ENCODE data around the gene PRND. TPM values are rescaled to one million over a fixed set of nuclear protein-coding genes. Genes with fewer than 3 reads are reported as not detected.

Gene PRND
- polyA plus RNA-seq, 1 donor (not counting 4 experiments of a cell fraction or from before 2014, with no cell fraction given): not detected

- Histone ChIP-seq H3K27ac (ENCODE audit: control insufficient read depth, insufficient read depth, low read length) (no peak overlapping the region), H3K9me1 (ENCODE audit: control insufficient read depth, extremely low read depth, insufficient read depth, low read length) (peaks cover 2% of the 10 kb centered on the region), H3K36me3 (ENCODE audit: control insufficient read depth in 2 of 2, extremely low read depth in 1 of 2, insufficient read depth in 2 of 2, low read length in 2 of 2) (no peaks in the 10 kb centered on the region), H3K79me2 (ENCODE audit: control insufficient read depth, insufficient read depth, low read length) (no peaks in the 10 kb centered on the region), H3K4me2 (ENCODE audit: control insufficient read depth, extremely low read depth, insufficient read depth, low read depth, low read length) (no peak overlapping the region), H3K4me1 (ENCODE audit: control insufficient read depth, extremely low read depth, insufficient read depth, low read length) (peaks cover 17% of the 10 kb centered on the region), H3K9ac (ENCODE audit: control insufficient read depth, extremely low read depth, insufficient read depth, low read length) (no peak overlapping the region), H2AFZ (ENCODE audit: control insufficient read depth, low read length) (no peak overlapping the region), H3K27me3 (ENCODE audit: control insufficient read depth, extremely low read depth, insufficient read depth, low read length) (no peaks in the 10 kb centered on the region), H3K9me3 (ENCODE audit: control insufficient read depth, low read depth, low read length) (no peaks in the 10 kb centered on the region), H4K20me1 (ENCODE audit: control insufficient read depth, extremely low read depth, insufficient read depth, low read length) (peaks cover 6% of the 10 kb centered on the region), H3K4me3 (ENCODE audit: control insufficient read depth in 2 of 3, extremely low read depth in 1 of 3, insufficient read depth in 2 of 3, low read depth in 1 of 3, low read length in 3 of 3) (no peak overlapping the region)
- DNase-seq (ENCODE audit: low read depth, low spot score) (no peak), FAIRE-seq (no peak)
- dilution Hi-C loops (cut with MboI; ENCODE audit: extremely low pct_ligation_motif_present, low sequenced_read_pairs): no loop called here
- TF ChIP-seq CTCF (optimal IDR thresholded peaks at IDR 0.05 in 1 of 3, IDR thresholded peaks at IDR 0.05 in 1 of 3, conservative IDR thresholded peaks at IDR 0.05 in 1 of 3; ENCODE audit: extremely low read depth in 1 of 3, insufficient read depth in 2 of 3, low read length in 3 of 3) (no peak), EZH2 (IDR thresholded peaks at IDR 0.05; ENCODE audit: low read length) (no peak)
Measured at GRCh38 chr20:4708036-4708435, 13.7 kb upstream of the PRND start.

GRCh38 chr20:4708856-4709255 is 12.9 kb upstream of the PRND start:
- FAIRE-seq: no peak
- TF ChIP-seq CTCF (optimal IDR thresholded peaks at IDR 0.05 in 1 of 3, IDR thresholded peaks at IDR 0.05 in 1 of 3, conservative IDR thresholded peaks at IDR 0.05 in 1 of 3; ENCODE audit: extremely low read depth in 1 of 3, insufficient read depth in 2 of 3, low read length in 3 of 3): no peak
- no peak for TF ChIP-seq EZH2 (IDR thresholded peaks at IDR 0.05; ENCODE audit: low read length)
- dilution Hi-C loops (cut with MboI; ENCODE audit: extremely low pct_ligation_motif_present, low sequenced_read_pairs): no loop called here

More at GRCh38 chr20:4708856-4709255, 12.9 kb upstream of the PRND start:
- no peaks in the 10 kb centered on the region for H3K79me2 ChIP-seq (ENCODE audit: control insufficient read depth, insufficient read depth, low read length)
- no peaks in the 10 kb centered on the region for H3K9me3 ChIP-seq (ENCODE audit: control insufficient read depth, low read depth, low read length)
- no peak for DNase-seq (ENCODE audit: low read depth, low spot score)
- no peak overlapping the region for H3K4me2 ChIP-seq (ENCODE audit: control insufficient read depth, extremely low read depth, insufficient read depth, low read depth, low read length)
- H3K4me1 ChIP-seq (ENCODE audit: control insufficient read depth, extremely low read depth, insufficient read depth, low read length): peaks cover 17% of the 10 kb centered on the region
- H4K20me1 ChIP-seq (ENCODE audit: control insufficient read depth, extremely low read depth, insufficient read depth, low read length): no peaks in the 10 kb centered on the region
- no peaks in the 10 kb centered on the region for H3K36me3 ChIP-seq (ENCODE audit: control insufficient read depth in 2 of 2, extremely low read depth in 1 of 2, insufficient read depth in 2 of 2, low read length in 2 of 2)
- no peak overlapping the region for H3K9ac ChIP-seq (ENCODE audit: control insufficient read depth, extremely low read depth, insufficient read depth, low read length)
- no peak overlapping the region for H2AFZ ChIP-seq (ENCODE audit: control insufficient read depth, low read length)
- H3K27me3 ChIP-seq (ENCODE audit: control insufficient read depth, extremely low read depth, insufficient read depth, low read length): no peaks in the 10 kb centered on the region
- no peaks in the 10 kb centered on the region for H3K9me1 ChIP-seq (ENCODE audit: control insufficient read depth, extremely low read depth, insufficient read depth, low read length)
- no peak overlapping the region for H3K4me3 ChIP-seq (ENCODE audit: control insufficient read depth in 2 of 3, extremely low read depth in 1 of 3, insufficient read depth in 2 of 3, low read depth in 1 of 3, low read length in 3 of 3)
- no peak overlapping the region for H3K27ac ChIP-seq (ENCODE audit: control insufficient read depth, insufficient read depth, low read length)
